A375 (cell line): ENCODE measurements around the gene MAGI2. TPM values are rescaled to one million over a fixed set of nuclear protein-coding genes. Genes with fewer than 3 reads are reported as not detected.

ENCODE experiments used
- small RNA-seq: library from RNA; depleted of rRNA; stranded (forward); fragments of <200 nt; gene quantifications from one replicate; pipeline ENCODE3, GENCODE V24; 2014
- total RNA-seq: library from RNA; depleted of rRNA; stranded (reverse); fragments of >200 nt; shearing (Covaris generic); gene quantifications from 2 replicates; pipeline ENCODE4 v1.2.3, GENCODE V29; 2014; rRNA removed

MAGI2 gene
- 2.9 and 3.5 TPM in 2 replicates for total RNA-seq

GRCh38 chr7:79453558-79454360 is at the start of gene MAGI2:
TSS of gene MAGI2 (minus strand) at chr7:79453667. CDS start at chr7:79453320, 347 bp downstream.

Small RNA genes lying within 50 kb of the gene (small RNA-seq; reads per million reads assigned to genes)
- not detected for gene RNU6-337P
- gene RNU6-530P = not detected
